Tibial artery (tissue), 4 donors: ENCODE data around the gene OXCT1.

Experiments used
- DNase-seq, 2 donors: peaks; one replicate each; pipeline ENCODE4 v3.0.0-alpha.2; 2019
- H3K27ac ChIP-seq, 2 donors: fragments of 200-600 bp; sonication (generic) in 1 of 2; 1 replicate in 1 of 2; 2 replicates in 1 of 2; pipeline ENCODE4 v1.5.1; 2018 to 2019; ENCODE audit warnings: mild to moderate bottlenecking in 1 of 2
- H3K27me3 ChIP-seq, 2 donors: fragments of 200-600 bp; sonication (generic) in 1 of 2; one replicate each; pipeline versions ENCODE4 v1.5.1 to v1.6.0; 2016 to 2019
- H3K36me3 ChIP-seq, 3 donors: fragments of 200-600 bp; sonication (generic) in 2 of 3; one replicate each; pipeline ENCODE4 v1.5.1; 2016 to 2019; ENCODE audit warnings: mild to moderate bottlenecking in 2 of 3
- H3K4me1 ChIP-seq, 4 donors: fragments of 200-600 bp; sonication (generic) in 2 of 4; 1 replicate in 3 of 4; 2 replicates in 1 of 4; pipeline ENCODE4 v1.5.1; 2016 to 2019
- H3K4me3 ChIP-seq, 2 donors: fragments of 200-600 bp; sonication (generic) in 1 of 2; 1 replicate in 1 of 2; 2 replicates in 1 of 2; pipeline ENCODE4 v1.5.1; 2018 to 2019; ENCODE audit warnings: mild to moderate bottlenecking in 2 of 2
- H3K9me3 ChIP-seq, 3 donors: fragments of 200-600 bp; sonication (generic) in 1 of 3; one replicate each; pipeline ENCODE4 v1.5.1; 2016 to 2019
- intact Hi-C: fragments of 100-400 bp; cut with DNase I; formaldehyde crosslinking; loops from one replicate; pipeline ENCODE4 v1.15.0; 2023; ENCODE audit warnings: low total_unique reads
- TF ChIP-seq, protein P1 (sequence below), 2 experiments: fragments of 200-600 bp in 1 of 2; fragments of 450-650 bp in 1 of 2; IDR thresholded peaks; one replicate each; pipeline ENCODE4 v1.5.1; 2017 to 2019; ENCODE audit warnings: antibody characterized with exemption in 2 of 2, mild to moderate bottlenecking in 1 of 2, moderate library complexity in 1 of 2

OXCT1 gene

DNA sequence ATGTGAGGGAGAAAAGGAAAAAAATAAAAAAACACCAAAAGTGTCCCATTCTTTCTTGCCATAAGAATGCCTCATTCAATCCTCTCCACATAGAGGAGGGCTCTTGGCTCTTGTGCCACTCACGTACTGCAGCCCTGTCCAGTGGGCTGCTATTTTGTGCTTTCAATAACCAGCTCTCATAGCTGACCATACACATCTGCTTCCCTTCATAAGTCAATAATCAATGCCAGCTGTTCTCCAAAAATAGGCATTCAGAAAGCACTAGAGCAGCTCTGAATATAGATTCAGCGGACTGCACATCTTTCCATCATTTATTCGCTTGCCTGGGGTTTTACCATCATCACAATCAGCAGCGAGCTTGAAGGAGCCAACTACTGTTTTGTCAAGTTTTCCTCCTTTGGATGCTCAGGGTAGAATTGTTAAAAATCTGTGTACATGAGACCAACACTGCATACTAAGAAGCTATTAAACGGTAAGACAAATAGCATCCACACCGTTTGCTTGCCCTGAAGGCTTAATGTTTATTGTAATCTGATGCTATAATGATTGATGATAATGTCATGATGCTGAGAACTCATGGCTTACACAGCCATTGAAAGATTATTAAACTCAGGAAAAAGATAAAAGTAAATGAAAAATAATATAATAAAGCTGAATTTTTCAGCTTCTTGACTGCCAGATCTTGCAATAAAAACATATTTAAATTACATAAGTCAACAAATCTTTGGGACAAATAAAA lies 80.0 kb downstream of the OXCT1 start:
- H3K27me3 ChIP-seq, result no peaks in the 10 kb centered on the region
- H3K36me3 ChIP-seq, result peaks cover 0 to 4% (median 0%) of the 10 kb centered on the region in 3 donors
- intact Hi-C loops, result no loop called here
- no peak for DNase-seq
- H3K4me3 ChIP-seq, result no peak overlapping the region
- peak overlapping the region; percentile 25 to 59 for H3K27ac ChIP-seq
- no peaks in the 10 kb centered on the region for H3K9me3 ChIP-seq
- peaks cover 0 to 82% (median 37%) of the 10 kb centered on the region in 4 donors for H3K4me1 ChIP-seq
- TF ChIP-seq, protein P1, sequence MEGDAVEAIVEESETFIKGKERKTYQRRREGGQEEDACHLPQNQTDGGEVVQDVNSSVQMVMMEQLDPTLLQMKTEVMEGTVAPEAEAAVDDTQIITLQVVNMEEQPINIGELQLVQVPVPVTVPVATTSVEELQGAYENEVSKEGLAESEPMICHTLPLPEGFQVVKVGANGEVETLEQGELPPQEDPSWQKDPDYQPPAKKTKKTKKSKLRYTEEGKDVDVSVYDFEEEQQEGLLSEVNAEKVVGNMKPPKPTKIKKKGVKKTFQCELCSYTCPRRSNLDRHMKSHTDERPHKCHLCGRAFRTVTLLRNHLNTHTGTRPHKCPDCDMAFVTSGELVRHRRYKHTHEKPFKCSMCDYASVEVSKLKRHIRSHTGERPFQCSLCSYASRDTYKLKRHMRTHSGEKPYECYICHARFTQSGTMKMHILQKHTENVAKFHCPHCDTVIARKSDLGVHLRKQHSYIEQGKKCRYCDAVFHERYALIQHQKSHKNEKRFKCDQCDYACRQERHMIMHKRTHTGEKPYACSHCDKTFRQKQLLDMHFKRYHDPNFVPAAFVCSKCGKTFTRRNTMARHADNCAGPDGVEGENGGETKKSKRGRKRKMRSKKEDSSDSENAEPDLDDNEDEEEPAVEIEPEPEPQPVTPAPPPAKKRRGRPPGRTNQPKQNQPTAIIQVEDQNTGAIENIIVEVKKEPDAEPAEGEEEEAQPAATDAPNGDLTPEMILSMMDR (IDR thresholded peaks at IDR 0.05), result no peak

DNA sequence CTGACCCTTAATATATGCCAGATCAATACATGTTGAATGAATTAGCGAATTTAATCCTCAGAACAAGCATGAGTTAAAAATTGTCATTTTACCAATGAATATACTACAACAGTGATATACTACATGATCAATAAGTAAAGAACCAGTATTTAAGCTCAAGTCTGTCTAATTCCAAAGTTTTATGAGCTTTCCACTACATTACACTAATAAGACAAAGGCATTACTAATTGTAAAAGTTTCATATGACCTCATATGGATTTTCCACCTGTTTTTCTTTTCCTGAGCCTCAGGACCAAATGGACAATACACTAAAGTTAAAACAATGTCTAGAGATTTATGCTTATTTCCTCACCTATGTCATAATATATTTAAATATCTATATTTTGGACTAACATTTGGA lies 80.8 kb downstream of the OXCT1 start:
- H3K4me3 ChIP-seq, result no peak overlapping the region
- DNase-seq, result no peak
- intact Hi-C loops, result no loop called here
- TF ChIP-seq, protein P1 (IDR thresholded peaks at IDR 0.05), result no peak
- peak overlapping the region; percentile 59 to 61 for H3K27ac ChIP-seq
- H3K4me1 ChIP-seq, result peaks cover 0 to 82% (median 30%) of the 10 kb centered on the region in 4 donors
- peaks cover 0 to 4% (median 0%) of the 10 kb centered on the region in 3 donors for H3K36me3 ChIP-seq
- no peaks in the 10 kb centered on the region for H3K9me3 ChIP-seq
- no peaks in the 10 kb centered on the region for H3K27me3 ChIP-seq

DNA sequence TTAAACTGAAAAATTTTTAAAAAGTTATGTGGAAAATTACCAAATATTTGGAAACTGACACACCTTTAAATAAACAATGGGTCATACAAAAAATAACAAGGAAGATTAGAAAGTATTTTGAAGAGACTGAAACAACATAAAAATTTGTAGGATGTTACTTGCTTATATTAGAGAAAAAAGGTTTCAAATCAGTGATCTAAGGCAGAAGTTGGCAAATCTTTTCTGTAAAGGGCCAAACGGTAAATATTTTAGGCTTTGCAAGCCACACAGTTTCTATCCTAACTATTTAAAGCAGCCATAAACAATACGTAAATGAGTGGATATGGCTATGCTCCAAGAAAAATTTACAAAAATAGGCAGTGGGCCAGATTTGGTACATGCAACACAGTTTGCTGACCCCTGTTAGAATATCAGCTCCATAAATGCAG lies 81.3 kb downstream of the OXCT1 start:
- TF ChIP-seq, protein P1 (IDR thresholded peaks at IDR 0.05), result no peak
- H3K4me1 ChIP-seq, result peaks cover 0 to 78% (median 26%) of the 10 kb centered on the region in 4 donors
- DNase-seq, result no peak

DNA sequence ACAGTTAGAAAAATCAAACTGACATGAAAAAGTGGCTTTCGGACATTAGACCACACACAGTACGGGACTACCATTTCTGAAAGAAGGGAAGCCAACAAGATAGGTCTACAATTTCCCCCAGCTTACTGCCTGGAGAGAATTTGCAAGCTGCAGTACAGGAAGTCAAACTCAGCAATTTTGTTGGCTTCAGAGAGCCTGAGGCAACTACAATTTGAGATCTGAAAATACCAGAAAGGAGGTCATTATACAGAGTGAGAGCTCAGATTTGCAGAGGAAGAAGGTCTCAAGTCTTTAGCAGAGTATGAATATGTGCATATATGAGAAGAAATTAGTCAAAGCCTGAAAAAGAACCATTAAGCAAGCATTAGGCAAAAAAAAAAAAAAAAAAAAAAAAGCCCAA lies 83.0 kb downstream of the OXCT1 start:
- H3K27me3 ChIP-seq, result no peaks in the 10 kb centered on the region
- H3K27ac ChIP-seq, result peak overlapping the region; percentile 10 to 24
- DNase-seq, result no peak
- peaks cover 0 to 66% (median 23%) of the 10 kb centered on the region in 4 donors for H3K4me1 ChIP-seq
- intact Hi-C loops, result no loop called here
- H3K36me3 ChIP-seq, result peaks cover 0 to 4% (median 0%) of the 10 kb centered on the region in 3 donors
- no peaks in the 10 kb centered on the region for H3K9me3 ChIP-seq
- TF ChIP-seq, protein P1 (IDR thresholded peaks at IDR 0.05), result no peak
- no peak overlapping the region for H3K4me3 ChIP-seq

More for the DNA sequence above, 81.3 kb downstream of the OXCT1 start:
- Histone ChIP-seq H3K27ac (peak overlapping the region; percentile 59 to 61), H3K4me3 (no peak overlapping the region), H3K36me3 (peaks cover 0 to 4% (median 0%) of the 10 kb centered on the region in 3 donors), H3K27me3 (no peaks in the 10 kb centered on the region), H3K9me3 (no peaks in the 10 kb centered on the region)
- intact Hi-C loops, result no loop called here

DNA sequence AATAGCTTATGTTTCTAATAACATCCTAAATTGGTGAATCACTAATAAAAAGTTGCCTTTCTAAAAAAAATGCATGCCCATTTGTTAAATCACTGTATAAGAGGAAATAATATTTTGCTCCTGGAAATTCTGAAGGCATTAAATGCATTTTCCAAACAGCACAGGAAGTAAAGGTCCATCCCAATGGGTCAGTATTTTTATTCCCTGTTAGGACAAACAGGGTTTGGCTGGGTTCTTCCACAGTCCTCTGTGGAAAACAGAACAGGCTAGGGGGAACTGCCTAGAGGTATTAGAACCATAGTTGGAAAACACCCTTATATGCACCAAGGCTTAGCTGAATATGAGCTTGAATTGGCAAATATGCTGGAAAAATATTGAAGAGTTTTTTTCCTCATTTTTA lies 85.2 kb downstream of the OXCT1 start:
- no peak overlapping the region for H3K4me3 ChIP-seq
- peaks cover 0 to 4% (median 0%) of the 10 kb centered on the region in 3 donors for H3K36me3 ChIP-seq
- intact Hi-C loops, result no loop called here
- no peaks in the 10 kb centered on the region for H3K27me3 ChIP-seq
- TF ChIP-seq, protein P1 (IDR thresholded peaks at IDR 0.05), result no peak
- no peak for DNase-seq
- H3K4me1 ChIP-seq, result peaks cover 0 to 57% (median 23%) of the 10 kb centered on the region in 4 donors
- H3K27ac ChIP-seq, result no peak overlapping the region
- H3K9me3 ChIP-seq, result no peaks in the 10 kb centered on the region
